Heart right ventricle (tissue), 16 donors: ENCODE measurements around the gene BRF1. TPM values are rescaled to one million over a fixed set of nuclear protein-coding genes. Genes with fewer than 3 reads are reported as not detected.

ENCODE experiments used
- ATAC-seq, 8 donors: fragments of 200-7000 bp; cut with Tn5 transposase; one replicate each; pipeline ENCODE4 v1.9.1; 2020; ENCODE audit warnings: mild to moderate bottlenecking in 8 of 8, moderate library complexity in 8 of 8, moderate number of reproducible peaks in 1 of 8
- DNase-seq, 2 donors: peaks; one replicate each; pipeline ENCODE4 v3.0.0-alpha.2; 2020
- H3K27ac ChIP-seq, 10 donors: fragments of 200-600 bp; sonication (generic) in 2 of 10; one replicate each; pipeline versions ENCODE4 v1.5.0 to v1.8.0; 2020 to 2022; ENCODE audit warnings: mild to moderate bottlenecking in 3 of 10
- H3K27me3 ChIP-seq, 7 donors: fragments of 200-600 bp; one replicate each; pipeline ENCODE4 v1.8.0; 2021 to 2022; ENCODE audit warnings: mild to moderate bottlenecking in 2 of 7
- H3K36me3 ChIP-seq, 9 donors: fragments of 200-600 bp; sonication (generic) in 1 of 9; one replicate each; pipeline versions ENCODE4 v1.5.0 to v1.8.0; 2020 to 2022; ENCODE audit warnings: mild to moderate bottlenecking in 2 of 9
- H3K4me1 ChIP-seq, 9 donors: fragments of 200-600 bp; sonication (generic) in 1 of 9; one replicate each; pipeline versions ENCODE4 v1.5.0 to v1.8.0; 2020 to 2022; ENCODE audit warnings: mild to moderate bottlenecking in 4 of 9
- H3K4me3 ChIP-seq, 10 donors: fragments of 200-600 bp; sonication (generic) in 2 of 10; one replicate each; pipeline versions ENCODE4 v1.5.0 to v1.8.0; 2020 to 2022; ENCODE audit warnings: mild to moderate bottlenecking in 7 of 10, moderate library complexity in 2 of 10
- H3K9me3 ChIP-seq, 11 donors: fragments of 200-600 bp in 10 of 11; sonication (generic) in 2 of 11; one replicate each; pipeline versions ENCODE4 v1.5.0 to v1.8.0; 2013 to 2022; ENCODE audit warnings: mild to moderate bottlenecking in 2 of 11, control low read depth in 1 of 11, moderate library complexity in 1 of 11
- CTCF ChIP-seq, 9 donors: fragments of 200-600 bp; sonication (generic) in 2 of 9; IDR thresholded peaks; one replicate each; pipeline versions ENCODE4 v1.5.0 to v1.8.0; 2021 to 2022; ENCODE audit warnings: antibody characterized with exemption in 9 of 9, mild to moderate bottlenecking in 5 of 9, moderate library complexity in 1 of 9
- WGBS, 2 donors: extraction: QIAGEN DNeasy Blood & Tissue Kit; methylation state at CpG; one replicate each; pipeline ENCODE4 v1.1.7; 2013; ENCODE audit warnings: inconsistent platforms in 1 of 2; 5-methylcytosine and 5-hydroxymethylcytosine counted together
- intact Hi-C, 10 donors: fragments of 100-400 bp; cut with DNase I; formaldehyde crosslinking; loops; one replicate each; pipeline versions ENCODE4 v1.11.1 to v1.14.2; 2022
- polyA plus RNA-seq, 2 donors: library from polyadenylated mRNA; stranded (reverse); fragments of 200-250 nt; gene quantifications; one replicate each; pipeline ENCODE4 v1.2.3, GENCODE V29; 2013
- total RNA-seq, 10 donors: library from RNA; stranded (reverse); fragmentation: NEBNext Ultra II Directional in 3 of 10; extraction: Animal tissue kit (Norgen Biotek cat#: 25700) in 3 of 10; gene quantifications; one replicate each; pipeline versions ENCODE4 v1.2.1 to v1.2.4, GENCODE V29; 2021 to 2023
- donor health status: Arrhythmogenic right ventricular cardiomyopathy.
- donor health status: ischemic (EF 13 %, LVEDD 7.1; RV severe dilation, severe dysfunction).
- donor health status: healthy with polysubstance abuse.
- donor health status: DM: no; HTN: yes; CAD: no.
- donor health status: DM: no; HTN: no; CAD: no.
- donor health status: ischemic (EF 25% LVEDD 6.9; RV normal size, moderate dysfunction).
- donor health status: ischemic (EF 25% LVEDD 5.7; RV mildly dilated, moderate dysfunction).
- donor health status: healthy.
- donor health status: DM: yes; HTN: yes; CAD: no.
- donor health status: Ischemic cardiomyopathy.
- donor health status: ischemic (EF 35%, LVEDD 5.7; RV mildly dilated, moderate dysfunction).
- donor health status: nonischemic (EF 11% LVEDD 7.7; RV severe dilation, severe dysfunction).
- donor health status: DM: yes; HTN: yes; CAD: no.
- donor health status: PGD.
- donor health status: ischemic (EF 29% LVEDD 5.4; RV normal size, mild dysfunction).
- donor health status: nonischemic (EF 23%, LVEDD 6.1; RV moderate dilation, normal function).

BRF1 gene
- total and polyA plus RNA-seq, 12 donors: 12.7 to 30.8 (median 16.2) TPM

- 64 to 70% methylated on average over 25 of the region's 25 CpGs for WGBS, 2 donors
- ATAC-seq: peak in 5 of 8 donors; percentile 16 to 41 (median 34)
- Histone ChIP-seq H3K27ac (peak overlapping the region in 8 of 10 donors; percentile 3 to 71 (median 47)), H3K9me3 (no peaks in the 10 kb centered on the region), H3K4me3 (no peak overlapping the region), H3K27me3 (peaks cover 0 to 9% (median 0%) of the 10 kb centered on the region in 7 donors), H3K4me1 (peaks cover 4 to 28% (median 21%) of the 10 kb centered on the region in 9 donors), H3K36me3 (no peaks in the 10 kb centered on the region)
- DNase-seq: no peak
- intact Hi-C loops: no loop called here
- no peak for TF ChIP-seq CTCF (IDR thresholded peaks at IDR 0.05)
Observed at GRCh38 chr14:105182296-105183020, 118.3 kb downstream of the BRF1 start.

- no peak for TF ChIP-seq CTCF (IDR thresholded peaks at IDR 0.05)
- DNase-seq (no peak), ATAC-seq (no peak)
- Histone ChIP-seq H3K9me3 (no peaks in the 10 kb centered on the region), H3K27me3 (peaks cover 0 to 9% (median 0%) of the 10 kb centered on the region in 7 donors), H3K27ac (peak overlapping the region in 8 of 10 donors; percentile 31 to 71 (median 47)), H3K4me3 (peak overlapping the region in 8 of 10 donors; percentile 44 to 64 (median 58)), H3K36me3 (no peaks in the 10 kb centered on the region), H3K4me1 (peaks cover 4 to 28% (median 21%) of the 10 kb centered on the region in 9 donors)
- intact Hi-C loops: no loop called here
- 56% methylated on average over 20 to 21 of the region's 21 CpGs for WGBS, 2 donors
Observed at GRCh38 chr14:105181549-105182295, 119.1 kb downstream of the BRF1 start.

GRCh38 chr14:105180592-105181548 is 119.9 kb downstream of the BRF1 start, which contains the start of gene NUDT14:
NUDT14 (minus strand) TSS chr14:105181312; CDS start chr14:105181209, 103 bp downstream.
- Histone ChIP-seq H3K27me3 (peaks cover 0 to 9% (median 0%) of the 10 kb centered on the region in 7 donors), H3K4me3 (peak within 1 kb of the TSS in 9 of 10 donors; percentile 42 to 64 (median 57)), H3K4me1 (peaks cover 4 to 28% (median 21%) of the 10 kb centered on the region in 9 donors), H3K9me3 (no peaks in the 10 kb centered on the region), H3K36me3 (no peaks in the 10 kb centered on the region), H3K27ac (peak within 1 kb of the TSS in 9 of 10 donors; percentile 35 to 71 (median 58))
- ATAC-seq: peak in 7 of 8 donors; percentile 29 to 85 (median 62)
- TF ChIP-seq CTCF (IDR thresholded peaks at IDR 0.05): peak in 1 of 9 donors; percentile 10
- intact Hi-C loops: no loop called here
- DNase-seq: peak; percentile 50 to 77
- 3 to 4% methylated on average over 56 to 104 of the region's 106 CpGs for WGBS, 2 donors
